Bone marrow (tissue), 2 donors: ENCODE data around the gene MIXL1.
"Not testable (repeated sequence)": the region's sequence is repeated elsewhere in the genome, so short reads cannot be mapped to it uniquely, and the experiment has no call there.

Source experiments
- DNase-seq, 2 donors: peaks; one replicate each; lab custom pipeline; 2025; lab: John Stamatoyannopoulos, UW

MIXL1 gene

GRCh38 chr1:226223157-226223785 lies at the start of gene MIXL1:
Gene MIXL1, plus strand, starts transcription at chr1:226223664. Its CDS starts 18 bp downstream, at chr1:226223682.
- no peak for DNase-seq

GRCh38 chr1:226176870-226177269 lies 46.6 kb upstream of the MIXL1 start:
- DNase-seq = no peak

GRCh38 chr1:226181996-226182714 lies 41.3 kb upstream of the MIXL1 start:
- DNase-seq = peak; percentile 32 to 35

- no peak for DNase-seq
Measured at GRCh38 chr1:226185141-226186036, 38.1 kb upstream of the MIXL1 start.

- peak; percentile 69 to 83 for DNase-seq
Measured at GRCh38 chr1:226186124-226187018, 37.1 kb upstream of the MIXL1 start, which contains the start of gene ACBD3. Gene ACBD3, minus strand, starts transcription at chr1:226186741. Its CDS starts 66 bp downstream, at chr1:226186675.

- no peak for DNase-seq
Measured at GRCh38 chr1:226187019-226187322, 36.5 kb upstream of the MIXL1 start.

- no peak for DNase-seq
Measured at GRCh38 chr1:226187380-226187779, 36.1 kb upstream of the MIXL1 start.

- DNase-seq = no peak
Measured at GRCh38 chr1:226195144-226195543, 28.3 kb upstream of the MIXL1 start.

GRCh38 chr1:226199971-226200370 lies 23.5 kb upstream of the MIXL1 start:
- no peak for DNase-seq

- DNase-seq = peak in 1 of 2 donors; percentile 33
Measured at GRCh38 chr1:226201029-226201593, 22.4 kb upstream of the MIXL1 start.

GRCh38 chr1:226202246-226202645 lies 21.2 kb upstream of the MIXL1 start:
- no peak for DNase-seq

GRCh38 chr1:226202666-226203065 lies 20.8 kb upstream of the MIXL1 start:
- not testable (repeated sequence) for DNase-seq

- no peak for DNase-seq
Measured at GRCh38 chr1:226203240-226203639, 20.2 kb upstream of the MIXL1 start.

GRCh38 chr1:226203655-226204054 lies 19.8 kb upstream of the MIXL1 start:
- DNase-seq = no peak

GRCh38 chr1:226204198-226204597 lies 19.3 kb upstream of the MIXL1 start:
- DNase-seq = no peak

GRCh38 chr1:226207048-226207447 lies 16.4 kb upstream of the MIXL1 start:
- no peak for DNase-seq

GRCh38 chr1:226209307-226210059 lies 14.0 kb upstream of the MIXL1 start:
- no peak for DNase-seq

- DNase-seq = no peak
Measured at GRCh38 chr1:226210571-226211176, 12.8 kb upstream of the MIXL1 start.

- DNase-seq = no peak
Measured at GRCh38 chr1:226211181-226211821, 12.2 kb upstream of the MIXL1 start.

GRCh38 chr1:226212545-226212944 lies 10.9 kb upstream of the MIXL1 start:
- no peak for DNase-seq
